Keratinocyte (primary cell): ENCODE results near the gene FLNB. TPM values are rescaled to one million over a fixed set of nuclear protein-coding genes. Genes with fewer than 3 reads are reported as not detected.

Experiments used
- DNase-seq: peaks from one replicate; pipeline ENCODE4 v3.0.0-alpha.2; 2011; ENCODE audit warnings: low read depth, missing footprints, low spot score
- FAIRE-seq: peaks from 2 replicates; lab custom pipeline; 2011; peaks lifted over from hg19 to GRCh38; lab: Jason Lieb, UNC
- H2AFZ ChIP-seq: 2 replicates; pipeline ENCODE4 v1.6.0; 2012; ENCODE audit warnings: low read length, control low read depth, inconsistent platforms; ENCODE audit not compliant: control insufficient read depth
- H3K27ac ChIP-seq: 2 replicates; pipeline ENCODE4 v1.5.1; 2011; ENCODE audit warnings: low read length; ENCODE audit not compliant: control insufficient read depth, insufficient read depth
- H3K27me3 ChIP-seq: 3 replicates; pipeline ENCODE4 v1.6.0; 2011; ENCODE audit warnings: low read length; ENCODE audit not compliant: control insufficient read depth, insufficient read depth; ENCODE audit errors: extremely low read depth
- H3K36me3 ChIP-seq, 2 experiments: 2 replicates in 1 of 2; 3 replicates in 1 of 2; pipeline ENCODE4 v1.5.1; 2011; ENCODE audit warnings: low read length in 2 of 2, mild to moderate bottlenecking in 1 of 2; ENCODE audit not compliant: control insufficient read depth in 2 of 2, insufficient read depth in 2 of 2; ENCODE audit errors: extremely low read depth in 1 of 2
- H3K4me1 ChIP-seq: 3 replicates; pipeline ENCODE4 v1.5.1; 2011; ENCODE audit warnings: low read length; ENCODE audit not compliant: control insufficient read depth, insufficient read depth; ENCODE audit errors: extremely low read depth
- H3K4me2 ChIP-seq: 3 replicates; pipeline ENCODE4 v1.6.0; 2011; ENCODE audit warnings: low read depth, low read length; ENCODE audit not compliant: control insufficient read depth, insufficient read depth; ENCODE audit errors: extremely low read depth
- H3K4me3 ChIP-seq, 3 experiments: fragments of 200-600 bp in 1 of 3; sonication (generic) in 1 of 3; 2 replicates in 2 of 3; 3 replicates in 1 of 3; pipeline ENCODE4 v1.5.1; 2011 to 2016; ENCODE audit warnings: low read length in 3 of 3, mild to moderate bottlenecking in 3 of 3, control low read depth in 2 of 3, inconsistent platforms in 1 of 3, low read depth in 1 of 3, mixed read lengths in 1 of 3, mixed run types in 1 of 3, moderate library complexity in 1 of 3; ENCODE audit not compliant: control insufficient read depth in 2 of 3, insufficient read depth in 2 of 3; ENCODE audit errors: extremely low read depth in 1 of 3
- H3K79me2 ChIP-seq: 2 replicates; pipeline ENCODE4 v1.6.0; 2012; ENCODE audit warnings: low read length; ENCODE audit not compliant: control insufficient read depth, insufficient read depth
- H3K9ac ChIP-seq: 3 replicates; pipeline ENCODE4 v1.6.0; 2011; ENCODE audit warnings: low read length; ENCODE audit not compliant: control insufficient read depth, insufficient read depth; ENCODE audit errors: extremely low read depth
- H3K9me1 ChIP-seq: 3 replicates; pipeline ENCODE4 v1.6.0; 2011; ENCODE audit warnings: low read length; ENCODE audit not compliant: control insufficient read depth, insufficient read depth; ENCODE audit errors: extremely low read depth
- H3K9me3 ChIP-seq: 2 replicates; pipeline ENCODE4 v1.5.1; 2012; ENCODE audit warnings: low read depth, low read length; ENCODE audit not compliant: control insufficient read depth
- H4K20me1 ChIP-seq: 3 replicates; pipeline ENCODE4 v1.6.0; 2011; ENCODE audit warnings: low read length; ENCODE audit not compliant: control insufficient read depth, insufficient read depth; ENCODE audit errors: extremely low read depth
- EZH2 ChIP-seq: IDR thresholded peaks from one replicate; pipeline ENCODE4 v1.6.1; 2012; ENCODE audit warnings: inconsistent platforms, mild to moderate bottlenecking, low read length, moderate library complexity
- dilution Hi-C: fragments of 300-500 bp; cut with MboI; formaldehyde crosslinking; loops from one replicate; pipeline ENCODE4 v1.7.0; 2020; ENCODE audit warnings: low sequenced_read_pairs; ENCODE audit not compliant: extremely low pct_ligation_motif_present
- polyA plus RNA-seq, 5 experiments: library from polyadenylated mRNA; depleted of rRNA in 3 of 5; stranded (reverse) in 3 of 5; stranded (forward) in 1 of 5; unstranded in 1 of 5; fragments of >200 nt; gene quantifications; 1 replicate in 1 of 5; 2 replicates in 3 of 5; 3 replicates in 1 of 5; pipeline versions ENCODE4 v1.2.1 to v1.2.3, GENCODE V29; 2011 to 2012; ENCODE audit warnings: missing spikeins in 2 of 5, low read depth in 1 of 5, low replicate concordance in 1 of 5
- TF ChIP-seq, protein P1 (sequence below), 3 experiments: IDR thresholded peaks in 1 of 3; conservative IDR thresholded peaks in 1 of 3; optimal IDR thresholded peaks in 1 of 3; 2 replicates in 2 of 3; 3 replicates in 1 of 3; pipeline versions ENCODE3 to v1.5.1; 2011; ENCODE audit warnings: low read length in 3 of 3, mild to moderate bottlenecking in 3 of 3, moderate library complexity in 2 of 3, control low read depth in 1 of 3, inconsistent platforms in 1 of 3; ENCODE audit not compliant: insufficient read depth in 2 of 3; ENCODE audit errors: extremely low read depth in 1 of 3

FLNB gene
- polyA plus RNA-seq, 1 donor (not counting 4 experiments of a cell fraction or from before 2014, with no cell fraction given), result 289 TPM

DNA sequence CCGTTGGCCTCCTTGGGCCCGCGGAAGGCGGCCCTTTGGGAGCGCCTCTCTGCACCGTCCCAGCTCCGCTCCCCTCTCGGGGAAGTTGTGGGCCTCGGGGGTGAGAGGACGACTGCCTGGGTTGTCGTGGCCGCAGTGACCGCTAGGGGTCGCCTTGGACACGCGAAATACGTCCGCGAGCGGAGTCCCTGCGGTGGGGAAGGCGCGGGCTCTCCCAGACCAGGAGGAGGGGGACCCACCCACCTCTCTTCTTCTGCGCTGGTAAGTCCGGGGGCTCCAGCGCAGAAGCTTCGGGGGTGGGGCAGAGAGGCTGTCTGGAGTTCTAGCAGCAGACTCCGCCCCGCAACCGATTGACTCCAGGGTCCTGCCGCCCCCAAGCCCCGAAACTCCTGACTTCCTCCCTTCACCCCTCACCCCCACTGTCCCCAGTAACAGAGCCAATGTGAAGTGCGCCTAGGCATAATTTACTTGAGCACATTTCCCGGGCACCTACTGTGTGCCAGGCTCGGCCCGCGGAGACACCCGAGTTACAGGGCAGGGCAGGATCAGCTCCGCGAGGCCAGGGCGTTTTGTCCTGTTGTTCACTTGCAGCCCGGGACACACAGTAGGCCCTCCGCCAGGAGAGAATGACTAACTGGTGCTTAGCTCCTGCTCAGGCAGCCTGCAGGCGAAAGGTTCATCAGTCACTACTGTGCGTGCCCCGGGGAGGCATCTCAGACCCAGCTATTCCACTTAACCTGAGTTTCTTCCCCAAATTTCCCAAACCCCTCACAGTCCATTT lies 169.7 kb downstream of the FLNB start:
- H3K27ac ChIP-seq, result no peak overlapping the region
- peak overlapping the region; percentile 56 for H3K4me2 ChIP-seq
- no peak overlapping the region for H2AFZ ChIP-seq
- H3K9ac ChIP-seq, result no peak overlapping the region
- H3K4me3 ChIP-seq, result no peak overlapping the region
- peaks cover 45% of the 10 kb centered on the region for H3K4me1 ChIP-seq
- TF ChIP-seq EZH2, result no peak
- TF ChIP-seq, protein P1, sequence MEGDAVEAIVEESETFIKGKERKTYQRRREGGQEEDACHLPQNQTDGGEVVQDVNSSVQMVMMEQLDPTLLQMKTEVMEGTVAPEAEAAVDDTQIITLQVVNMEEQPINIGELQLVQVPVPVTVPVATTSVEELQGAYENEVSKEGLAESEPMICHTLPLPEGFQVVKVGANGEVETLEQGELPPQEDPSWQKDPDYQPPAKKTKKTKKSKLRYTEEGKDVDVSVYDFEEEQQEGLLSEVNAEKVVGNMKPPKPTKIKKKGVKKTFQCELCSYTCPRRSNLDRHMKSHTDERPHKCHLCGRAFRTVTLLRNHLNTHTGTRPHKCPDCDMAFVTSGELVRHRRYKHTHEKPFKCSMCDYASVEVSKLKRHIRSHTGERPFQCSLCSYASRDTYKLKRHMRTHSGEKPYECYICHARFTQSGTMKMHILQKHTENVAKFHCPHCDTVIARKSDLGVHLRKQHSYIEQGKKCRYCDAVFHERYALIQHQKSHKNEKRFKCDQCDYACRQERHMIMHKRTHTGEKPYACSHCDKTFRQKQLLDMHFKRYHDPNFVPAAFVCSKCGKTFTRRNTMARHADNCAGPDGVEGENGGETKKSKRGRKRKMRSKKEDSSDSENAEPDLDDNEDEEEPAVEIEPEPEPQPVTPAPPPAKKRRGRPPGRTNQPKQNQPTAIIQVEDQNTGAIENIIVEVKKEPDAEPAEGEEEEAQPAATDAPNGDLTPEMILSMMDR (optimal IDR thresholded peaks at IDR 0.05 in 1 of 3, IDR thresholded peaks at IDR 0.05 in 1 of 3, conservative IDR thresholded peaks at IDR 0.05 in 1 of 3; ENCODE audit: extremely low read depth in 1 of 3, insufficient read depth in 2 of 3, low read length in 3 of 3), result peak in 2 of 3 experiments; percentile 82 to 94
- H3K79me2 ChIP-seq, result no peaks in the 10 kb centered on the region
- H3K9me1 ChIP-seq, result no peaks in the 10 kb centered on the region
- FAIRE-seq (no peak), DNase-seq (no peak)
- no peaks in the 10 kb centered on the region for H4K20me1 ChIP-seq
- dilution Hi-C loops, result no loop called here
- no peaks in the 10 kb centered on the region for H3K27me3 ChIP-seq
- H3K9me3 ChIP-seq, result no peaks in the 10 kb centered on the region
- no peaks in the 10 kb centered on the region for H3K36me3 ChIP-seq

- H3K9ac ChIP-seq, result no peak overlapping the region
- no peak overlapping the region for H3K4me2 ChIP-seq
- DNase-seq, result no peak
- no peaks in the 10 kb centered on the region for H3K36me3 ChIP-seq
- H3K9me1 ChIP-seq, result no peaks in the 10 kb centered on the region
- H4K20me1 ChIP-seq, result no peaks in the 10 kb centered on the region
- H3K4me1 ChIP-seq, result peaks cover 46% of the 10 kb centered on the region
- H3K27me3 ChIP-seq, result no peaks in the 10 kb centered on the region
- no peaks in the 10 kb centered on the region for H3K79me2 ChIP-seq
- H2AFZ ChIP-seq, result no peak overlapping the region
- FAIRE-seq, result no peak
- no peak overlapping the region for H3K27ac ChIP-seq
- dilution Hi-C loops, result no loop called here
- TF ChIP-seq, protein P1 (optimal IDR thresholded peaks at IDR 0.05 in 1 of 3, IDR thresholded peaks at IDR 0.05 in 1 of 3, conservative IDR thresholded peaks at IDR 0.05 in 1 of 3; ENCODE audit: extremely low read depth in 1 of 3, insufficient read depth in 2 of 3, low read length in 3 of 3), result no peak
- no peak for TF ChIP-seq EZH2
- no peaks in the 10 kb centered on the region for H3K9me3 ChIP-seq
- H3K4me3 ChIP-seq, result no peak overlapping the region
Observed at GRCh38 chr3:58178528-58179234, 170.5 kb downstream of the FLNB start.
